HG03520 (cell line): Measurements from ENCODE around the gene CASP10.

Experiments used
- ATAC-seq: cut with Tn5 transposase; IDR thresholded peaks from one replicate; pipeline ENCODE4 v1.9.1; 2021; ENCODE audit warnings: mild to moderate bottlenecking, moderate library complexity; ENCODE audit not compliant: unreplicated experiment

CASP10 gene

DNA sequence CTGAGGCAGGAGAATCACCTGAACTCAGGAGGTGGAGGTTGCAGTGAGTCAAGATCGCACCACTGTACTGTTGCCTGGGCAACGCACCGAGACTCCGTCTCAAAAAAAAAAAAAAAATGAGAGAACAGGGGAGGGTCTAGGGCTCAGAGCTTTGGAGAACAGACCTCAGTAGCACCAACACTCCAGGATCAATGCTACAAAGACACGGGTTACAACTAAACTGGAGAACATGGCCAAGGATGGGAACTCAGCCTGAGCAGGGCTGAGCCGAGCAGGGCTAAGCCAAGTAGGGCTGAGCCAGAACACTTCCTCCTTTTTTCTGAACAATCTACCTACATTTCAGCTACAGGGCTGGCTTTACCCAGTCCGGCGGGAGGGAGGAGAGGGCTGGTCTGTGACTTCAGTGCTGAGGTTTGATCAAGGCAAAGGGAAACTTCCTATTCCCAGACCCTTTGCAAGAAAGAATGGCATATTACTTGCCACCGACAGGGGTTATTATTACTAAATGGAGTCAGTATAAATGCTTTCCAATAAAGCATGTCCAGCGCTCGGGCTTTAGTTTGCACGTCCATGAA is 74.5 kb downstream of the CASP10 start:
- peak; percentile 46 for ATAC-seq

DNA sequence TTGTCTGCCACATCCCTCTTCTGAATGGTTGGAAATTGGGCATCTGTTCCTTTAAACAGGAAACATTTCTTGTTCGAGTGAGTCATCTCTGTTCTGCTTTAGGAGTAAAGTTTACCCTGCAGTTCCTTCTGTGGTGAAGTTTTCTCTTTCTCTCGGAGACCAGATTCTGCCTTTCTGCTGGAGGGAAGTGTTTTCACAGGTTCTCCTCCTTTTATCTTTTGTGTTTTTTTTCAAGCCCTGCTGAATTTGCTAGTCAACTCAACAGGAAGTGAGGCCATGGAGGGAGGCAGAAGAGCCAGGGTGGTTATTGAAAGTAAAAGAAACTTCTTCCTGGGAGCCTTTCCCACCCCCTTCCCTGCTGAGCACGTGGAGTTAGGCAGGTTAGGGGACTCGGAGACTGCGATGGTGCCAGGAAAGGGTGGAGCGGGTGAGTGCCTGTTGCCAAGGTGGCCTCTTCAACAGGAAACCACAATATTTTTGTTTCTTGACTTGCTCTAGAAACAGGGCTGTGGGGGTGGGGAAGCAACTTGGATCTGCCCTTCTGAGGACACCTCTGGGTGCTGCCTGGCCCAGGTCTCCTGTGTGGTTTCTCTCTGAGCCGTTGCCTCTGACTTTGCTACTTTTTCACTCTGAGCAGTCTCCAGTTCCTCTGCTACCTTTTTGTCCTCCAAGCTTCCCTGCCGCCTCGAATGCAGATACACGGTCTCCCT is 75.2 kb downstream of the CASP10 start:
- peak; percentile 63 for ATAC-seq

DNA sequence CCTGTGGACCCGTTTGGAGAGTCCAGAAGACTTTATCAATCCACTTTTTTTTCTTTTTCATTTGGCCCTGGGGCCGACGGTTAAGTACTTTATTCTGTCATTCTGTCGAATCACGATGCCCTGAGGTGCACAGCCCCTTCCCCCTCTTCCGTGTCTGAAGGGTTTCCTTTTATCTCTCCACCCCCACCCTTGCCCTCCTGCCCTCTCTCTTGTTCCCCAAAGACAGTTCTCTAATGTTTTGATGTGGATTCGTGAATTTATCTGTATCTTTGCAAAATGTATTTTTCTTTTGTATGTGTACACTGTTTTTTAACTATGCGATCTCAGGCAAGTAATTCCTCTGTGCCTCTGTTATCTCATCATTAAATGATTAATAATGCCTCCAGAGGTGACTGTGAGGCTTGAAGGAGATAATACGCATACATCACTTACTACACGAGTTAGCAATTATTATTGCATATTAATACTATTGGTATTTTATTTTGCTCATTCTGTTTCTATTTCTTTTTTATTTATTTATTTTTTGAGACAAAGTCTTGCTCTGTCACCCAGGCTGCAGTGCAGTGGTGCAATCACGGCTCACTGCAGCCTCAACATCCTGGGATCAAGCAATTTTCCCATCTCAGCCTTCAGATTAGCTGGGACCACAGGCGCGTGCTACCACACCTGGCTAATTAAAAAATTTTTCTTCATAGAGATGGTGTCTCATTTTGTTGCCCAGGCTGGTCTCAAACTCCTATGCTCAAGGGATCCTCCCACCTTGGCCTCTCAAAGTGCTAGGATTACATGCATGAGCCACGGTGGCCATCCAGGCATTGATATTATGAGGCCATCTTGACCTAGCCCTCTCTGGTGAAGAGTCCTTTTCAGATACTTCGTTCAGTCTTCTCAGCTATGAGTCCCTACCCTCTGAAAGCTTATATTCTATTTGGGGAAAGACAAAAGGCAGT is 76.0 kb downstream of the CASP10 start:
- no peak for ATAC-seq

DNA sequence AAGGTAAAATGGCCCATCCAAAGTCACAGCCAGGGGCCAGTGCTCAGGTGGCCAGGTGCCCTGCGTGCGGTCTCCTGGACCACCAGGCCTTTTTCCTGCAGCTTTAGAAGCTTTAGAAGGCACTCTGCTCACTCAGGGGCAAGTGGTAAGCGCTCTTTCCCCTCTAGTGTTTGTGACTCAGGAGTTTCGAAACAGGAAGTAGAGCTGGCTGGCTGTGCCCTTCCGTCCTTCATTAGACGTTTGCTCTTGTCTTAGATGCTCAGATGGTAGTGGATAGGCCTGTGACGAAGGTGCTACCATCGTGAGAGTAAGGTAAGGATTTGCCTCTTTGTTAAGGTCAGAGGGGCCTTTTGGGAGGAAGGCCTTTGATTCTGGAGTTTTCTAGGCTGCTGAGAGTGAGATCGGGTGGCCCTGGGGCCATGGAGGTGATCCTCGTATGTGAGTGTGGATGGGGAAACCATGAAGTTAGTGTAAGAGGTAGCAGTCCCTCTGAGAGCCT is 77.4 kb downstream of the CASP10 start, which contains the start of gene CASP8:
Gene CASP8 (plus strand): TSS at position 235 of the 499 bp plus-strand sequence. CDS start 5,951 bp downstream, outside the sequence.
- no peak for ATAC-seq

DNA sequence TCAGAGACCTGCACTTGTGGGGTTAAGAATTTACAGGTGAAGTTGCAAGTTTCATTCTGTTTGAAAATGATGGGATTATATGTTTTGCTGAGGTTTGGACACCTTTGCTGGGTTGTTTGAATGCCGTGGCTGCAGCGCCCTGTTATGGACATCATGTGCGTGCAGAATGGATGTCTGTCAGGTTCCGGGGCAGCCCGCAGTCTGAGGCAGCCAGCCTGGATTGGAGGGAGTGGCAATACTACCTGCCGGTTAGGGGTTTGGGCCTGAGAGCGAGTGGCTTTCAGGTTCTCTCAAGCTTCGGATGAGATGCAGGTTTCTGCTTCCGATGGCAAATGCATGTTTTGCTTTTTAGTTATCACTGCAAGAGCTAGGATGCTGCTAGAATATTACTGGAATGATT is 78.5 kb downstream of the CASP10 start:
- no peak for ATAC-seq

DNA sequence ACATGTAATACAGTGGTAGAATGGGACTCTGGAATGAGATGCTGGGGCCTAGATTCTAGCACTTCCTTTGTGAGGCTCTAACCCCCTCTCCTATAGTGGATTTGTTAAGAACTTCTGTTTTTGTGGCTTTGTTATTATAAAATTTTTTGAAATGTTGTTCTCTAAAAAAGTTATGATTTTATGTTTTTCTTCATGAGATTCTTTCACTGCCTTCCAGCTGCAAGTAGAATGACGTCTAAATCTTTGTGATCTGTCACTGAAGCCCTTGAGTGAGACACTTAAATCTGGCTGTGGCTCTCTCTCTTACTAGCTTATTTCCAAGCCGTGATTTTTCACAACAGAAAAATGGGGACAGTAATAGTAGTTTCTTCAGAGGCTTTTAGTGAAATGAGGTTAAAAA is 79.0 kb downstream of the CASP10 start:
- no peak for ATAC-seq

DNA sequence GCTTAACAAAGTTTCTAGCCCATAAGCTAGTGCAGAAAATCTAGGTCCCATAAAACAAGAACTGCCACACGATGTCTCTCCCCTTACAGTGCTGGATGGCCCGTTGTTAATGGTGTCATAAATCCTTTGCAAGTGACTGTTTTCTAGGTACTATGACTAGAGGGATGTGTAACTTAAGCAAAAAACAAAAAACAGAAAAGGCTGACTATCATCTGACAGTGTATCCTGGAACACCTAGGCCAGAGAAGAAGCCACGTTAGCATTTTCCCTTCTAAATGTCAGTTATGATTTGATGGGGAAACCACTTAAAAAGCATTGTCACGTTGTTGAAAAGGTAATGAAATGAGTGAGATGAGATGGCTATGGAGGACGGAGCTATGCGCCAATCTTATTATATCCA is 79.8 kb downstream of the CASP10 start:
- ATAC-seq, result no peak

DNA sequence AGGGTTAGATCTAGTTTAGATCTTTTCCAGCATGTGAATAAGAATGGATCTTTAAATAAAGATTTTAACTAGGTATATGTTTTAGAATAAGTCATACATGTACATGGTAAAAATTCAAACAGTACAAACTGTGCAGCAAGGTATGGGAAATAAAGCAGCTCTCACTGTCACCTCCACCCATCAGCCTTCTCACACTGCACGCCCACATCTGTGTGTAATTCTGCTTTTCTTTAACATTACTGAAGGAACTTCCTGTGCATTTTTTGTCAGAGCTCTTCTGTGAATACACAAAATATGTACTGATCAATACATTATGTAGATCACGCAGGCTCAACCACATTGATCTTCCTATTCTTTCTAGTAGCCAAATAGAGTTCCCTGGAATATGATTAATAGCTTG is 80.8 kb downstream of the CASP10 start:
- no peak for ATAC-seq

DNA sequence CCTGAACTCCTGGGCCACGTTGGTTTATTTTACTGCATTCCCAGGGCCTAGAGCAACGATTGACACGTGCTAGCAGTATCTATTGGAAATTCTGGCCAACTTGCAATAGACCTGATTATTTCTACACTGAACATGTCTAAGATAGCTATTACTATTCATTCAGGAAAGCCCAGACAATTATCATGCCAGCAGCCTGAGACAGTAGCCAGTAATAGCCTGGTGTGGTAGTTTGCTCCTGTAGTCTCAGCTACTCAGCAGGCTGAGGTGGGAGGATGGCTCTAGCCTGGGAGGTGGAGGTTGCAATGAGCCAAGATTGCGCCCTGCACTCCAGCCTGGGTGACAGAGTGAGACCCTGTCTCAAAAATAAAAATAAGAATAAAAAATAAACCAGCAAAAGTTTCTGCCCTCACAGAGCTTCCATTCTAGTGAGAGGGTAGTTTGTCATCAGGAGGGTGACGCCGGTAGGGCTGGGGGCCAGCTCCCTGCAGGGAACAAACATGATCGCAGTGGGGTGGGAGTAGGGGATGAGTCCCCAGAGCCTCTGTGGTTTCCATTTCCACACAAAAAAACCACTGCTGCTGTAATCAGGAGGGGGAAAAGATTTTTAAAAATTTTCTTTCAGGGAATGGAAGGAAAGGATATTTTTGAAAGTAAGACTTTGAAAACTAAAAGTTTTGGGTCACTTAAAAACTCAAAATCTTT is 81.7 kb downstream of the CASP10 start:
- ATAC-seq, result no peak

DNA sequence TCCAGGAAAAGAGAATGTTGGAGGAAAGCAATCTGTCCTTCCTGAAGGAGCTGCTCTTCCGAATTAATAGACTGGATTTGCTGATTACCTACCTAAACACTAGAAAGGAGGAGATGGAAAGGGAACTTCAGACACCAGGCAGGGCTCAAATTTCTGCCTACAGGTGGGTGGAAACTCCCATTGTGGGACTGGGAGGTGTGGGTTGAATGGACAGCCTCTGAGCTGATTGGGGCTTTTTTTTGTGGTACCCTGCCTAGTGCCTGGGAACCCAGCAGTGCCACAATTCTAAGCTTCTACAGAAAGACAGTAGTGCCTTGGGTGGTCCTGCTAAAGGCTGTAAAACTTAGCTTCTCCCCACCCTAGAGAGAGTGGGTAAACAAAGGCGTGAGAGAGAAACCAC is 83.7 kb downstream of the CASP10 start:
- ATAC-seq, result no peak

DNA sequence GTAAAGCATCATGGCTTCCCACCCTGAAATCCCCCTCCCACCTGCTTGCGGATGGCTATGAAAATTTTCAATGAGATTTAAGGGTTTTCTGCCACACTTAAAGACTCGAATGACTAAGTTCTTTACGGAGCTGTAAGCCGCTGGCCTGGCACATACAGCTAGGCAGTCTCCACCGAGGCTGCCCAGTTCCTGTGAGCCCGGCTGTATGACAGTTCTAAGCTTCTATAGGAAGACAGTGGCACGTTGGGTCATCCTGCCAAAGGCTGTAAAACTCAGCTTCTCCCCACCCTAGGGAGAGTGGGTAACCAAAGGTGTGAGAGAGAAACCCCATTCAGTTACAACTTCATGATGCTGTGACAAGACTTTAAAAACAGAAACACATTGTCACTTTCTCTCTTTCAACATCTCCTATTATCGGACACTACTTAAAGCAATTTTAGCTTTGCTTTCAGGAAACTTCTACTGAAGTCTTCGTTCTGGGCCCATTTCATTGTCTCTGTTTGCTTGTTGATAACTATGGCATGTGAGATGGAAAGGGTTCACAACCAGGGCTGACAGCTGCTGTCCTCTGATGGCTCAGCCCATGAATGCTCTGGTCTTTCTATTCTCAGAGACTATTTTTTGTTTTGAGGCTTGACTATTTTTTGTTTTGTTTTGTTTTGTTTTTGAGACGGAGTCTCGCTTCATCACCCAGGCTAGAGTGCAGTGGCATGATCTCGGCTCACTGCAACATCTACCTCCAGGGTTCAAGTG is 84.5 kb downstream of the CASP10 start:
- no peak for ATAC-seq

DNA sequence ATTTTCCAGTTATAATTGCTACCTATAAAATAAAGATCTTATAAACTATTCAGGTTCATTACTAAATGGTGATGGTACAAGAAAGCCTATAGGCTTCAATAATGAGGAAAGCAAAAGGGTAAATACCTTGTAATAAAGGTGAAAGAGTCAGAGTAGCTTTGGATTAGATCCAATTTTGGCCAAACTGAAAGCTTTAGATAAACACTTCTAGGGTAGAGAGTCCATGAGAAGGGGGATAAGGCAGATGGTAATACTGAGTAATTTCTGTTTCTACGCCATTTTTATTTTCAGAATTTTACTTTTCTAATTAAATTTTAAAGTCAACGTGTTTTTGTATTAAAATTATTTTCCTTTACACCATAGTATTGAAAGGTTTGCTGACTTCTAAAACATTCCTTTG is 86.8 kb downstream of the CASP10 start:
- no peak for ATAC-seq

DNA sequence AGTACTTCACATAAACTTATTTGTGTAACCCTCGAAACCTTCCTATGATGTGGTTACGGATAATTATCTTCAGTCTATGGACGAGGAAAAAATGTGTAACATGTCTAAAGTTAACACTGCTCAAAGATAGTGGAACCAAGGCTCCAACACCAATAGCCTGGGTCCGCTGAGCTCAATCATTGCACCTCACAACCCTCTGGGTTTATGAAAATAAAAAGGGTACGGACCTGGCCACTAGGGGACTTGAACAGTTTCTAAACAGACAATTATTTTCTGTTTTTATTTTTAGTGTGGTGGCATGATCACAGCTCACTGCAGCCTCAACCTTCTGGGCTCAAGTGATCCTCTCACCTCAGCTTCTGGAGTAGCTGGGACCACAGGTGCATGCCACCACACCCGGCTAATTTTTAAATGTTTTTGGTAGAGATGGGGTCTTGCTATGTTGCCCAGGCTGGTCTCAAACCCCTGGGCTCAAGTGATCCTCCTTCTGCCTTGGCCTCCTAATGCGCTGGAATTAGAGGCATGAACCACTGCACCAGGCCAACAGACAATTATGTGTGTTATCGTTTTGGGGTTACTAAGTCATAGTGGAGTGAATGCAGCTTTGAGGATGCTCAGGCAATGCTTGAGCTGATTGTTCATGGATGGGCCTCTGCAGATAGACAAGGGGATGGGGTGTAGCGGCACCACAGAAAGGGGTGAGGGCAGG is 87.5 kb downstream of the CASP10 start:
- ATAC-seq, result no peak

DNA sequence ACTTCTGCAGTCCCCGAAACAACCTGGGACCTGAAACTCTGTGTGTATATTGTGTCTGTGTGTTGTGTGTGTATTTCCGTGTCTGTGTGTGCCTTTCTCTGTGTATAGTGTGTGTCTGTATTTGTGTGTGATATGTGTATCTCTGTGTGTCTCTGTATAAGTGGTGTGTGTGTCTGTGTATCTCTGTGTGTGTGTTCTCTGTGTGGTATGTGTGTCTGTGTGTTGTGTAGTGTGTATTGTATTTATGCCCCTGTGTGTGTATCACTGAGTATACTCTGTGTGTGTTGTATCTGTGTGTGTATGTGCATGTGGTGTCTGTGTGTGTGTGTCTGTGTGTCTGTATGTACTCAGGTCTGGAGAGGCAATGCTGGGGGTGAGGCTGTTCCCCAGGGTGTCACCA is 89.0 kb downstream of the CASP10 start:
- no peak for ATAC-seq

DNA sequence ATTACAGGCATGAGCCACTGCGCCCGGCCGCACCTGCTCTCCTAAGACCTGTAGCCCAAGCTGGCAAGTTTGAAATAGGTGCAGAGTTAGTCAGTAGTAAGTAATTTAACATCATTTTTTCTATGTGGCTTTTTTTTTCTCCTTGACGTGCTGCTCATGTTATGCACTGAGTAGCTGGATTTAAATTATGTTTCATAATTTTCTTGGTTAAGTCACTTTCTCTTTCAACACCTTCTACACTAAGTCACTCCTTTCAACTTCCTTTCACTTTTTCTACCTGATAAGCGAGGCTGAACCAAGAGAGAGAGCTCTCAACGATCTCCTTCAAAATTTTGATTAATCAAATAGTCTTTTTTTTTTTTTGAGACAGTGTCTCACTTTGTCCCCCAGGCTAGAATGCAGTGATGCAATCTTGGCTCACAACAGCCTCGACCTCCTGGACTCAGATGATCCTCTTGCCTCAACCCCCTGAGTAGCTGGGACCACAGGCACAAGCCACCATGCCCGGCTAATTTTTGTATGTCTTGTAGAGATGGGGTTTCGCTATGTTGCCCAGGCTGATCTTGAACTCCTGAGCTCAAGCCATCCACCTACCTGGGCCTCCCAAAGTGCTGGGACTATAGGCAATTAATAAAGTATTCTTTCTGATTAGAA is 90.5 kb downstream of the CASP10 start:
- no peak for ATAC-seq

DNA sequence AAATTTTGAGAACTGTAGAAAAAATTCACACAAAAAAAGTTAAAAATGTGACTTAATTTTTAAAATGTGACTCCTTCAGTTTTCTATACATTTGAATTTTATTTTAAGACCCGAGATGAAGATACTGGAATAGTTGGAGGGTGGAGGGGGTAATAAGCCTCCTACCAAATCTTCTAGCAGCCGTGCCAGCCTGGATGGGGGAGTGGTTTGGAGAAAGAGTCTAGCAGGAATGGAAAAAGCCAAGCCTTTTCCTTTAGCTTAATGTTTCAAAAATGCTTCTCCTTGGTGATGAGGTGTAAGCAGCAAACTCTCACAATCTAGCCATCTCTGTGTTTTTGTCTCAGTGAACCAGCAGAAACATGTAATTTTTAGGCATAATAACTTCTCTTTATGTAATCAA is 92.1 kb downstream of the CASP10 start:
- no peak for ATAC-seq

DNA sequence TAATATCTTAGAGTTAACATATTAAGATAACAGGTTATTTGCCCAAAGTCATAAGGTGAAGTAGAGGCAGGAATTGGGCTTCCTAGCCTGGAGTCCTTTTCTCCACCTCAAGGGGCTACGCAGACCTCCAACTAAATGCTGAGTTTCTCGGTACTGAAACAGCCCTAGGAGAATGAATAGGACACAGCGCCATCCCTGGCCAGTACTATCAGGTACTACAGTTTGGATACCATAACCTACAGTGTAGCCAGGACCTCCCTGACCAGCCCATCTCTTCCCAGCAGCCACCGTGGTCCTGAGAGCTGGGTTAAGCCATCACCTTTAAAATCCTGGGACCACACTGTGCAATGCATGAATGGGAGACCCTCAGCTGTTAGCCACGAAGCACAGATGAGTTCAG is 93.0 kb downstream of the CASP10 start:
- no peak for ATAC-seq

DNA sequence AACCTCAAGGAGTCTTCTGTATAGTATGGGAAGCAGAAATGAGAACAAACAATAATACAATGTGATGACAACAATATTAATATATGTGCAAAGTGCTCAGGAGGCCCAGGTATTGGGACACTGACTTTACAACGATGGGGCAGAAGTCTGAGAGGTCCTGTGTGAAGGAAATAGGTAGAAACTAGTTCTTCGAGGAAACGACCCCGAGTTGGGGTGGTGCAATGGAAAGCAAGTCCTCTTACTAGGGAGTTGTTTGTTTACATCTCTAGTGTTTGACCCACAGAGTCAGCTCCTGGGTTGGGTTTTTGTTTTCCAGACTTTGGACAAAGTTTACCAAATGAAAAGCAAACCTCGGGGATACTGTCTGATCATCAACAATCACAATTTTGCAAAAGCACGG is 93.6 kb downstream of the CASP10 start:
- no peak for ATAC-seq
